ENCODE data around the gene PPP1R36.
"Not testable (repeated sequence)": the region's sequence is repeated elsewhere in the genome, so short reads cannot be mapped to it uniquely, and the experiment has no call there.

The PPP1R36 gene, protein sequence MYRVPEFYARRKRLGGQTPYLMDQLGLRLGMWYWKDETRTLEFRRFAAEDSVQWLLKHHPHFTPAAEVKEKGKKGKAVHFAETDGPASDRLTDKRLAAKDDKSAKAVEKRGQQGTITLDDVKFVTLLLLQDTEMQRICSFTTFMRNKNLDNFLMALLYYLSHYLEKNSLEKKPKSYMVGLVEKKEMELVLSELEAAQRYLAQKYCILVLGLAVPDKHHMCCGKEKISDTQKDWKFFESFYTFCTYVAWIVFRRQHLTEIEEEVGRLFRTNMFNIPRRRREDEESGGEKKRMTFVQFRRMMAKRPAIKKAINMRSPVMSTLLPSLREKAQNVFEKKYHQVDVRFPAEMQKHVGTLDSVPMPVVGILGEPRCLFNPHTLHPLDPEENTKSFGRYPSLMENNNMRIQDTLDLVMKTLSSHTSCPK

DNA sequence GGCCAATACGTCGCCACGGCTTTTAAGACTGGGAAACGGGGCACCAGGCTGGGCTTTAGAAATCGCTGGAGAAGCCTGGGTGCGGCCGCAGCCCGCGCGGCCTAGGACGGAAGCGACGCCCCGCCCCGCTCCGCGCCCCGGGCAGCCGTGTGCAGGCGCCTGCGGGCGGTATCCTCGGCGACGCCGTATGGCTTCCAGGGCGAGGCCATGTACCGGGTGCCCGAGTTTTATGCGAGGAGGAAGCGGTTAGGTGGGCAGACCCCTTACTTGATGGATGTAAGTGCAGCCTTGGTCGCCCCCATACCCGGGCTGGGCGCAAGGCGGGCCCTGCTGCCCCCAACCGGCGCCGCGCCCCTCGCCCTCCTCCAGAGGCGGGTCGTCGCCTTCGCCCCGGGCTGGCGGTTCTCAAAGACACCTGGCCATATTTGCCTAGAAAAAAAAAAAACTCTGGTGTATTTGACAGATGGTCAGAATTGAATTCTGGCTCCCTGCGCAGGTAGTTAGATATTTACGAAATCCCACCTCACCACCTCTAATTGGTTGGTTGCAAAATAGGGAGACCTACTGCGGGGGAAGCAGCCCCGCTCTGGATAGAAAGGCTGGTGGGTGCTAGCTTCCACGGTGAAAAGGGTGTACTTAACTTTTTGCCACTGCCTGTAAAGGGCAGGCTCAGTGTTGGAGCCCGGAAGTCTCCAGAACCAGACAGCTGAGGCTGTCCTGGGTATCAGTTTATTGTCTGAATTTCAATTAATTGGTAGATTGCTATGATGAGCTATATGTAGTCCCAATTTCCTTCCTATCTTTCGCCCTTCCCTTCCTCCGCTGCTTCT is at the start of gene PPP1R36:
Gene PPP1R36 (plus strand): TSS at position 171 of the 830 bp plus-strand sequence. CDS start 37 bp downstream, at position 208.
- DNase-seq, result peak; percentile 67

DNA sequence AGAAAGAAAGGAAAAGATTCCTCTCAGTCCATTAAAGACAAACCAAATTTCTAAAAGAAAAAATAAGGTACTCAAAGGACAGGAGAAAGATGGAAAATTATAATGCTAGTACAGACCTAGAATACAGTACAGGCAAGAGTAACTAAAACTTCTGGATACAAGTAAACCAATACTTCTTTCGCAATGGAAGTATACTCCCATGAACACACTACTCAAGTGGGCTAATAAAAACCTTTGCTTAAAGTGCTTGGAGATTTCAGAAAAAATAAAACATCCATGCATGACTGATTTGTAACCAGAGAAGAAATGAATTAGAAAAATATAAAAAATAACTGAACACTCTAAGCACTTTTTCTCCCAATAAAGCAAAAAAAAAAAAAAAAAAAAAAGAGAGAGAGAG is 49.7 kb upstream of the PPP1R36 start:
- DNase-seq, result no peak

- peak; percentile 14 for DNase-seq
These were observed 48.2 kb upstream of the PPP1R36 start for GRCh38 chr14:64501411-64502171.

DNA sequence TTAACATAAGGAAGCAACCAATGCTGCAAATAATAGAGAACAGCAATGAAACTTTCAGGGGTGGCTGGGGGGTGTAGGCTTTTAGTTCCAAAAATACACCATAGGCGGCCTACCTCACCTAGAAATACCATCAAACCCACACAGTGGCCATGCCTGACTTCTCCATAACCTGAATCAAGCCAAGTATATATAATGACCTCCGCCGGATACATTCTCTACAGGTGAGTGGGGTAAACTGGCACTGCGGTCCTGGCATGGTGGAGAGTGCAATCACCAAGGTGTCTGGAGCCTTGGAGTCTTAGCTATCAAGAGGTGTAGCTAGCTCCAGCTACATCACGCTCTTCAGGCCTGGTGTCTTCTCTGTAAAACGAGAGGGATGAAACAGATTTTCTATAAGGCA is 47.3 kb upstream of the PPP1R36 start:
- DNase-seq, result peak; percentile 30

GRCh38 chr14:64502887-64503433 is 46.8 kb upstream of the PPP1R36 start:
- DNase-seq, result peak; percentile 45

- peak; percentile 94 for DNase-seq
These were observed 46.1 kb upstream of the PPP1R36 start, which contains the start of gene ZBTB25 for GRCh38 chr14:64503434-64504309. ZBTB25 (minus strand) TSS chr14:64503838; CDS start chr14:64490533, 13,305 bp downstream.

DNA sequence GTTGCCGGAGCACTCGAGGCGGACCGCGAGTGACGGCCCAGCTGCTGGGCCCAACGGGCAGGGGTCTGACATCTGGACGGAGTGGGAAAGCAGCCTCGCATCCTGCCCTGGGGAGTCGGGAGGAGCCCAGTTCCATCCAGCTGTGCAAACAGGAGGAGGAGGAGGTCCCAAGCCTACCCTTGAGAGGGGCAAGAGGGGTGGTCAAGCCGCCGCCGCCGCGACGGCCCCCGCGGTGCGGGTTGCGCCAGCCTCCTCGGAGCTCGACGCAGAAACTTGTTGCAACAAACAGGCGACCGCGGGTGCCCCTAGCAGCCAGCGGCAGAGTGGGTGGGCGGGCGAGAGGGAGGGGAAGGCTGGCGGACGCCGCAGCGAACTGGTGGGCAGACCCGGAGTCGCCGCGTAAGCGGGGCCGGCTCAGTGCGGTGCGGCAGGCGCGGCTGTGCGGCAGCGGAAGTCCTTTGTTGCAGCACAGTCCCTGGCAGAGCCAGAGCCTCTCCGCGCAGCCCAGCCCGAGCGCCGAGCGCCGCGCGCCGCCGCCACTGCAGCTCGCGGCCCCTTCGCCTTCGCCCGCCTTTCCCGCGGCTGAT is 45.4 kb upstream of the PPP1R36 start, which contains the start of gene ZBTB1:
Gene ZBTB1 (plus strand): TSS at position 461 of the 587 bp plus-strand sequence. CDS start 16,735 bp downstream, outside the sequence.
- DNase-seq, result peak; percentile 84

DNA sequence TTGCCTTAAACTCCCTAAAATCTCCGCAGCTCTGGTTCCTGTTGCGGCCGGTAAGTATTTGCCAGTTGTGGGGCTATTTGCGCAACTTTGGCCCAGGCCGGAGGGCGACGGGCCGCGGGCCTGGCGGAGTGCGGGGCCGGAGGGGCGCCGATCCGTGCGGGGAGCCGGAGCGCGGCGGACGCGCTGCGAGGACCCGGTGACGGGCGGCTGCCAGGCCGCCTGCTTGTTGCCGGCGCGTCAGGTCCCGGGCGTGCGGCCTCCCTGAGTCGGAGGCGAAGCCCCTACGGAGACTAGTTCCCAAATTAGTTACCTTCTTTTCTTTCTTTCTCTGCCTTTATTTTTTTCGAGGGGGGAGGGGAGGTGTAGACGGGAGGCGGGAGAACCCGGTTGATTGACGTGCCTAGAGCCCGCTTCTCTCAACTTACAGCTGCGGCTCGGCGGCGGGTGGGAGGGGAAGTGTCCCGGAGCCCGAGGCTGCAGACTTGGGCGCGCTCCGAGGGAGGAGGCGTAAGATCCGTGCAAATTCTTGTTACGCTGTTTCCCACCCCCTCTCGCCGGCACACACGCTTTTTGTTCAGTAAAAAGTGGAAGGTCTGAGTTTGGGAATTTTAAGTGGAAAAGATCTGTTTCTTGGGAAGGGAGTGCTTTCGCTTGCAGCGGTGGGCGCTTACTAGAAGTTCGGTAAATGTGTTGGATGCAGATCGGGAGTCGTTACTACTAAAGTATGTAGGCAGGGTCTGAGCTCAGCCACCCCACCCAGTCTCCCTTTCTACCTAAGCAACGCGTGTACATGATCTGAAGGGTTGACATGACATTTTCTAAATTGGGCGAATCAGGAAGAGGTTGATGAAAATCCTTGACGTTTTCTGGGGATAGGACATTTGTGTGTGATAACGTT is 44.6 kb upstream of the PPP1R36 start:
- DNase-seq, result peak; percentile 86

GRCh38 chr14:64506721-64507120 is 43.0 kb upstream of the PPP1R36 start:
- DNase-seq, result no peak

- peak; percentile 57 for DNase-seq
These were observed 42.2 kb upstream of the PPP1R36 start for GRCh38 chr14:64507376-64508156.

GRCh38 chr14:64508215-64508776 is 41.5 kb upstream of the PPP1R36 start:
- no peak for DNase-seq

DNA sequence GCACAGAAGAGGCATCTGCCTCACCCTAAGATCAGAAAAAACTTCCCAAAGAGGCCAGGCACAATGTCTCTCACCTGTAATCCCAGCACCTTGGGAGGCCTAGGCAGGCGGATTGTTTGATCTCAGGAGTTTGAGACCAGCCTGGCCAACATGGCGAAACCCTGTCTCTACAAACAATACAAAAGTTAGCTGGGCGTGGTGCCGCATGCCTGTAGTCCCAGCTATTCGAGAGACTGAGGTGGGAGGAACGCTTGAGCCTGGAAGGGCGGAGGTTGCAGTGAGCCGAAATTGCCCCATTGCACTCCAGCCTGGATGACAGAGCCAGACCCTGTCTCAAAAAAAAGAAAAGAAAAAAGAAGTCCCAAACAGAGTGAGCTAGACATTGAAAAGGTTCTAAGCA is 40.7 kb upstream of the PPP1R36 start:
- no peak for DNase-seq

- peak; percentile 78 for DNase-seq
These were observed 38.7 kb upstream of the PPP1R36 start for GRCh38 chr14:64510825-64511671.

DNA sequence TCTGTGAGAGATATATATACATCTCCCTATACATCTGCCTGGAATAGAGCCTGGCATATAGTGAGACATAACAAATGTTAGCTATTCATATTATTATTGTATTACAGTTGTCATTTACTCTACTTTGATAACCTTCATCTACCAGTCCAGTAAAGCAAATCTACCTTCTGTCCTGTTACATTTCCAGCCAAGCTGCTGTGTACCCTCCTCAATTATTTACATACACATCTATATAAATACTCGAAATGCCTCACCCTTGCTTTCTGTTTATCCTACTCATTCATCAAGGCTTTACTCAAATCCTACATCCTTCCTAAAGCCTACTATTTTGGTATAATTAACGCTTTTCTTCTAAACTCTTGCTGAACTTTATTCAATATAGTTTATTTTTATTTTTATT is 36.5 kb upstream of the PPP1R36 start:
- DNase-seq, result no peak

GRCh38 chr14:64515053-64515452 is 34.7 kb upstream of the PPP1R36 start:
- DNase-seq, result no peak

DNA sequence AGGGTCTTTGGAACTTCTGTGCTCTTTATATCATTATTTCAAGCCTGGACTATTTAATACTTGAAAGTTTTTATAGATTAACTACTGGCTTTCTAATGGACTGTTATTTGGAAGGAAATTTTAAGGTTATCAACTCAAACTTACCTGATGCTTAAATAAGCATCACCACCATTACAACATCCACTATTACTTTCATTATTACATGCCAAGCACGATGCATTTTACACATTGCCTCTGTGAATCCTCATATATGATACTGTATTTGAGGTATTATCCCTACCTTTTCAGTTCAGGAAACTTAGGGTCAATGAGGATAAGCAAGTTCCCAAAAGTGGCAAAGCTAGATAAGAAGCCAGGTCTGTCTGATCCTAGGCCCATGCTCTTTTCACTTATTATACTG is 32.8 kb upstream of the PPP1R36 start:
- no peak for DNase-seq

DNA sequence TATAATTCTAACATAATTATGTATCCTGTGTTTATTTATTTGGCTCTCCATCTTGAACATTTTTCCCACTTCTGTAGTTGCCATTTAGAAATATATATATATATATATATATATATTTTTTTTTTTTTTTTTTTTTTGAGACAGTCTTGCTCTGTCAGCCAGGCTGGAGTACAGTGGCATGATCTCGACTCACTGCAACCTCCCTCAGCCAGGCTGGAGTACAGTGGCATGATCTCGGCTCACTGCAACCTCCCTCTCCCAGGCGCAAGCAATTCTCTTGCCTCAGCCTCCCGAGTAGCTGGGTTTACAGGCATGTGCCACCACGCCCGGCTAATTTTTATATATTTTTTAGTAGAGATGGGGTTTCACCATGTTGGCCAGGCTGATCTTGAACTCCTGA is 32.1 kb upstream of the PPP1R36 start:
- DNase-seq, result not testable (repeated sequence)

- DNase-seq, result no peak
These were observed 31.5 kb upstream of the PPP1R36 start for GRCh38 chr14:64518229-64518628.

Data from CD4-positive, alpha-beta T cell treated with Interleukin-17A for 4 hours (primary cell).